Measurements from ENCODE around the gene FIP1L1.
"Not testable (repeated sequence)": the region's sequence is repeated elsewhere in the genome, so short reads cannot be mapped to it uniquely, and the experiment has no call there.

Gene FIP1L1, protein sequence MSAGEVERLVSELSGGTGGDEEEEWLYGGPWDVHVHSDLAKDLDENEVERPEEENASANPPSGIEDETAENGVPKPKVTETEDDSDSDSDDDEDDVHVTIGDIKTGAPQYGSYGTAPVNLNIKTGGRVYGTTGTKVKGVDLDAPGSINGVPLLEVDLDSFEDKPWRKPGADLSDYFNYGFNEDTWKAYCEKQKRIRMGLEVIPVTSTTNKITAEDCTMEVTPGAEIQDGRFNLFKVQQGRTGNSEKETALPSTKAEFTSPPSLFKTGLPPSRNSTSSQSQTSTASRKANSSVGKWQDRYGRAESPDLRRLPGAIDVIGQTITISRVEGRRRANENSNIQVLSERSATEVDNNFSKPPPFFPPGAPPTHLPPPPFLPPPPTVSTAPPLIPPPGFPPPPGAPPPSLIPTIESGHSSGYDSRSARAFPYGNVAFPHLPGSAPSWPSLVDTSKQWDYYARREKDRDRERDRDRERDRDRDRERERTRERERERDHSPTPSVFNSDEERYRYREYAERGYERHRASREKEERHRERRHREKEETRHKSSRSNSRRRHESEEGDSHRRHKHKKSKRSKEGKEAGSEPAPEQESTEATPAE

DNA sequence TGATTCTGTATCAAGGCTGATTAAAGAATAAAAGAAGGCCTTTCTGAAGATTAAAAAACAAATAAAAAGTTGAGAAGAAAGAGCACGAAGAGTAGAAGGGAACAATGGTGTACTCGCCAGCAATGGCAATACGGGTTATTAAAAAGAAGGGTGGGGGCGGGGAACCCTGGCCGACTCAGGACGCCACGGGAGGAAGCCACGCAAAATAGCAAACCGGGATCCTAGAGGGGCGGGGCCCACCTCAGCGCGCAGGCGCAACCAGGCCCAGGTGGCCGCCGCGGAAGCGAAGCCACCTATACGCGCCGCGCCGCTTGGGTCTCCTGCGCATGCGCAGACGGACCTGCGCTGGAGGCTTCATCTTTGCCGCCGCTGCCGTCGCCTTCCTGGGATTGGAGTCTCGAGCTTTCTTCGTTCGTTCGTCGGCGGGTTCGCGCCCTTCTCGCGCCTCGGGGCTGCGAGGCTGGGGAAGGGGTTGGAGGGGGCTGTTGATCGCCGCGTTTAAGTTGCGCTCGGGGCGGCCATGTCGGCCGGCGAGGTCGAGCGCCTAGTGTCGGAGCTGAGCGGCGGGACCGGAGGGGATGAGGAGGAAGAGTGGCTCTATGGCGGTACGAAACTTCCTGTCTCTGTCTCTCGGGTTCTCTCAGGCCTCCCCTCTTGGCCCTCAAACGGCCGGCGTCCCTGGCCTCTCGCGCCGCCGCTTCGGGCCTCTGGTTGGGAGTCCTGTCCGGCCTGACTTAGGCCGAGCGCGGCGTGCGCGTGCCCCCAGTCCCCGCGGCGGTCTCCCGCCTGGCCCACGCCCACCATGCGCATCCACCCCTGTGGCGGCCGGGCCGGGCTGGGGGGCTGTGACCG is at the start of gene FIP1L1:
Gene FIP1L1 (plus strand): TSS at position 323 of the 852 bp plus-strand sequence. CDS start 198 bp downstream, at position 521.
- peak; percentile 99 for DNase-seq

GRCh38 chr4:53334916-53335315 is 42.5 kb upstream of the FIP1L1 start:
- DNase-seq: not testable (repeated sequence)

DNA sequence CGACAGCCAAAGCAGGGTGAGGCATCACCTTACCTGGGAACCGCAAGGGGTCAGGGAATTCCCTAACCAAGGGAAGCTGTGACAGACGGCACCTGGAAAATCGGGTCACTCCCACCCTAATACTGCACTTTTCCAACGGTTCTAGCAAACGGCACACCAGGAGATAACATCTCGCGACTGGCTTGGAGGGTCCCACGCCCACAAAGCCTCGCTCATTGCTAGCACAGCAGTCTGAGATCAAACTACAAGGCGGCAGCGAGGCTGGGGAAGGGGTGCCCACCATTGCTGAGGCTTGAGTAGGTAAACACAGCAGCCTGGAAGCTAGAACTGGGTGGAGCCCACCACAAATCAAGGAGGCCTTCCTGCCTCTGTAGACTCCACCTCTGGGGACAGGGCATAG is 37.3 kb upstream of the FIP1L1 start:
- DNase-seq: not testable (repeated sequence)

DNA sequence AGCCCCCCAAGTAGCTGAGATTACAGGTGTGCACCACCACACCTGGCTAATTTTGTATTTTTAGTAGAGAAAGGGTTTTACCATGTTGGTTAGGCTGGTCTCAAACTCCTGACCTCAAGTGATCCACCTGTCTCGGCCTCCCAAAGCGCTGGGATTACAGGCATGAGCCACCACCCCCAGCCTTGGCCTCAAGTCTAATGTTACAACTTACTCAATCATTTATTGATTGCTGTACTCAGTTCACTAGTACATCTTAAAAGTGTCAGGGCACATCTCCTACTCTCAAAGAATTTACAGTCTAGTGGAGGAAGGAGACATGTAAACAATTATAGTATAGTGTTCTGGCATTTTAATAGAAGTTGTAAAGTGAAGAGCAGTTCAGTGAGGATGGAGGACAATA is 31.0 kb upstream of the FIP1L1 start:
- DNase-seq: not testable (repeated sequence)

GRCh38 chr4:53346920-53347852 is 30.3 kb upstream of the FIP1L1 start:
- no peak for DNase-seq

- DNase-seq: no peak
These were observed 29.4 kb upstream of the FIP1L1 start for GRCh38 chr4:53348046-53348445.

DNA sequence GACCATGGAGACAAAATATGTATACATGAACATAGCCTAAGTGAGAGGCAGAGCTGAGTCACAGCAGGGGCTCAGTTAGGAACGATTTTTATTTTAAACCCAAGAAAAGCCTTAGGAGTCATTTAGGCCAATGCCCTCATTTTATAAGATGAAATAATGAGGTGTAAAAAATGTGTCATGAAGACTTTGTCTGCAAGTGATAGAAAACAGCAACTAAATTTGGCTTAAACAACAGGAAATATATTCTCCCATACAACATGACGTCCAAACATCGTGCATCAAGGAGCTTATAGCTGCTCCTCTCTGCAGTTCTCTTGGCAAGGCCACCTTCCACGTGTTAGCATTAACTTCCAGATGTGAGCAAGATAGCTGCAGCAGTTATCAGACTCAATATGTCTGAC is 28.4 kb upstream of the FIP1L1 start:
- no peak for DNase-seq

GRCh38 chr4:53354012-53354722 is 23.3 kb upstream of the FIP1L1 start:
- DNase-seq: no peak

- DNase-seq: no peak
These were observed 21.4 kb upstream of the FIP1L1 start for GRCh38 chr4:53355930-53356521.

GRCh38 chr4:53361451-53361850 is 16.0 kb upstream of the FIP1L1 start:
- DNase-seq: no peak

DNA sequence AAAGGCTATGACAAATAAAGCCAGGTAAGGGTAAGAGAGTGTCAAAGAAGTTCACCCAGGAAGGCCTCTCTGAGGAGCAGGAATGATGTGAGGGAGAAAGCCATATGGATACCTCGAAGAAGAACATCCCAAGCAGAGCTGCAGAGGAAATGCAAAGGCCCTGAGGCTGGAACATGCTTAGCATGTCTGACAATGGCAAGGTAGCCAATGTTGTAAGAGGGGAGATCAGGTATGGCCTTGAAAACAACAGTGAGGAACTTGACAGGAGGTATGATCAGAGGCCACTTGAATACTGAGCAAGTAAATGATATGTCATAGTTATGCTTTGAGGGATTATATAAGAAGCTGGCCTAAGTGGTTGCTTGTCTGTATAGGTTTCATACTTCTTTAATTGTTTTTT is 15.3 kb upstream of the FIP1L1 start:
- no peak for DNase-seq

GRCh38 chr4:53364624-53365023 is 12.8 kb upstream of the FIP1L1 start:
- no peak for DNase-seq

DNA sequence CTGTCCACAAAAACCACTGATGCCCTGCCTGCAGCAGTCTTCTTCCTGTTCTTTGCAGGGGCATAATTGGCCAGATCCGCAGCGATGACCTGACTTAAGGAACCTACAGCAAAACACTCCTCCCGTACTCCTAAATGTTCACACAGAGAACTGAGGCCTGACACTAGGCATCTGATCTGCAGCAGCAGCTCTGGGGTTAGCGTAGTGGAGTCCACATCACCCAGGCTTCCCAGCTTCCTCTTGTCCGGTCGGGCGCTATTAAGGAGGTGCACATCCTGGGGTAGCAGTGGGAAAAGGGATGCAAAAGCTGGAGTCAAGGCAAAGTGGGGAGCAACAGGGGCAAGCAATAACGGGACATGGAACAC is 12.3 kb upstream of the FIP1L1 start:
- DNase-seq: peak; percentile 63

- peak; percentile 99 for DNase-seq
These were observed 11.7 kb upstream of the FIP1L1 start, which contains the start of gene SCFD2 for GRCh38 chr4:53365486-53366300. Gene SCFD2 (minus strand): TSS chr4:53366061.

GRCh38 chr4:53366301-53366716 is 11.1 kb upstream of the FIP1L1 start:
- no peak for DNase-seq

DNA sequence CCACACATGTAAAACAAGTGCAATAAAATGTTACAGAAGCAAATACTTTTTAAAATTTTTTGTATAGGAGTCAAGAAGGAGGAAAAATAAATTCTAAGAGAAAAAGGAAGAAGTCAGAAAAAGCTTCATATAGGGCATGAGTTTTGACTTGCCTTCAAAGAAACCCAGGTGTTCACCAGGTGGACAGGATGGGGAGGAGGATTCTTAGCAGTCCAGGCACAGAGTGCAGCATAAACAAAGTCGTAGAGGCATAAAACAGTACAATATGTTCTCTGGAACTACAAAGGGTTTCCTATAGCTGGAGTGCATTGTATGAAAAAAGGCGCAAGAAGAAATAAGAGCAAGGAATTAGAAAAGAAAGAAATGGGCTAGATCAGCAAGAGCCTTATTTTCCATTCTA is 9.7 kb upstream of the FIP1L1 start:
- no peak for DNase-seq

GRCh38 chr4:53371049-53371448 is 6.4 kb upstream of the FIP1L1 start:
- DNase-seq: no peak

DNA sequence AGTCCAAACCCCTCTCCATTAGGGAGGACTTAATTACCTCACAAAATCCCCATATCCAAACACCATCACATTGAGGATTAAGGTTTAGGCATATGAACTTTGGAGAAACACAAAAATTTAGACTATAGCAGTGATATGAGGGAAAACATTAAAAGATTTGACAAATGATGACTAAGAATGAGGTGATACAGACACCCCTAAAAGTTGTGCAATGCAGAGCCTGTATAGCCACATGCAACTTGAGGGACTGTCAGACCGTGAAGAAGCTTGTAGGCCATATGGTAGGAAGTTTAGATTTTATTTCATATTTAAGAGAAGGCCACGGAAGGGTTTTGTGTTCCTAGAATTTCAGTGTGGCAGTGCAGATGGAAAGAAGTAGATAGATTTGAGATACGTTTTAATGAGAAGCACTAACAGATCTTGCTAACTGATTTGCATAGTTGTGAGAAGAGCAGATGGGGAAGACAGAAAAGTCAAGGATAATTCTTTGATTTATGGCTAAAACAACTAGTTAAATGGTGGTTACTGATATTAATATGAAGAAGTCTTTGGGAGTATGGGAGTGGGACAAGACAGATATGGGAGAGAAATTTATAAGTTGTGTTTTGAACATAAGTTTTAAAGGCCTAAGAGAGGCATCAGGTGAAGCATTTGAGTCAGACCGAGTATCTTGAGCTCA is 5.5 kb upstream of the FIP1L1 start:
- no peak for DNase-seq

- no peak for DNase-seq
These were observed 2.6 kb upstream of the FIP1L1 start for GRCh38 chr4:53374777-53375258.

DNA sequence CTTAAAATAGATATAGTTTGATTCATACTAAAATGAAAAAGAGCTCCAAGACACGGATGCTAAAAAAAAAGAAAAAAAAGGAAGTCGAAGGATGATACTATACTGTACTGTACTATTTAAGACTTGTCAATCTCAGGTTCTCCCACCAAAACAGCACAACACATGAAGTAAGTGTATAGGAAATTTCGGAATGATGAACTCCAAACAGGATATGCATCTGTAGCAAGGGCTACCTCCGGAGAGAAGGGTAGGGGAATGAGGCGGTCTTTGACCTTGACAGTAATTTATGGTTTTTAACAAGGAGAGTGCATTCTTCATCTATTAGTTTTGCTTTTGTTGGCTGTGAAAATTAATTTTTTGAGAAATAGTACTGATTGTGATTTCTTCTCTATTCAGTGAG is 541 bp upstream of the FIP1L1 start:
- no peak for DNase-seq
